GM19239 (cell line): Measurements from ENCODE around the gene CEP85L.
"Not testable (repeated sequence)": the region's sequence is repeated elsewhere in the genome, so short reads cannot be mapped to it uniquely, and the experiment has no call there.

ENCODE experiments used
- DNase-seq: peaks from one replicate; pipeline ENCODE4 v3.0.0; 2011; ENCODE audit warnings: low spot score; ENCODE audit not compliant: insufficient read length
- FAIRE-seq: peaks from 2 replicates; lab custom pipeline; 2011; peaks lifted over from hg19 to GRCh38; lab: Jason Lieb, UNC

Gene CEP85L

DNA sequence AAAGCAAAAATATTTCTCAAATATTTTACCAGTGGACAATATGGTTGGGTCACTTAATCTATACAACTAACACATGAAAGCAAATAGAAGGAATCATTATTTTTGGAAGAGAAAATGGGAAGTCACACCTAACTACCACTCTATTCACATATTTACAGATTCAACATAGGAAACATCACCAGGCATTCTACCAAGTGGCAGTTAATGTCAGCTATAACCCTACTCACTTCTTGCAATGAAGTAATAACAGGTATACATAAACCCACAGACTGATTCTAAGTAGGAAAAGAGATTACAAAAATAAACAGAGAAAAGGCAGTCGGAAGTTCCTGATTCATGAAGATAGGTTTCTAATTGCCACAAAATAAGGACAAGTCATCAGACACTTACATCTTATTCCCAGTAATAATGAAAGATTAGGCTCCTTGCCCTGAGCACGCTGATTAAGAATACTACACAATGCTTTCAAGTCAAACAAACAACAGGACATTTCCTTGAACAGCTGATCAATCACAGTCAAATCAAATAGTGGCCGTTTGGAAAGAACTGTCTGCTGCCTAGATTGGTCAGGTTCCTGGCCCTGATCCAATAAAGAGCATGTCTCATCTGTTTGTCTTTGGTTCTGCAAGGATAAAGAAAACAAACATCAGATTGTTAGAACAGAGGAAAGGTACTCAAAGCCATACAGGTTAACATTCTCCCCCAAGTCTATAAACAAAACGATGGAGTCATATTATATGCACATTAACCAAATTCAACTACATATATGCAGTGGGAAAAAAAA lies 182.5 kb downstream of the CEP85L start:
- FAIRE-seq = no peak

DNA sequence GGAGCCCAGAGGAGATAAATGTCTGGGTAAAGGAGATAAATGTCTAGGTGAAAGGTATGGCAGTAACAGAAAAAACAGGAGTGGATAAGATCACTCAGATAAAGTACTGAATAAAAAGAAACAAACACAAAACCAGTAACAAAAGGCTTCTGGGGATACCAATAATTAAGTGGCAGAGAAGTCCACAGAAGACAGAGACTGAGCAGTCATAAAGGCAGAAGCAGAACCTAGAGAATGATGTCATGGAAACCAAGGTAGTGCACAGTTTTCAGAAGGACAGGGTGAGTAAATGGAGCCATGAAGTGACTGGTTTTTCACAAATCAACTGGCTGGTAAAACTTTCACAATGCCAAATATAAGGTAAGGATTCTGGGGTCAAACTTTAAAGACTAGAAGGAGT lies 184.2 kb downstream of the CEP85L start:
- DNase-seq = no peak
- FAIRE-seq = no peak

More for the DNA sequence above, 182.5 kb downstream of the CEP85L start:
- no peak for DNase-seq

DNA sequence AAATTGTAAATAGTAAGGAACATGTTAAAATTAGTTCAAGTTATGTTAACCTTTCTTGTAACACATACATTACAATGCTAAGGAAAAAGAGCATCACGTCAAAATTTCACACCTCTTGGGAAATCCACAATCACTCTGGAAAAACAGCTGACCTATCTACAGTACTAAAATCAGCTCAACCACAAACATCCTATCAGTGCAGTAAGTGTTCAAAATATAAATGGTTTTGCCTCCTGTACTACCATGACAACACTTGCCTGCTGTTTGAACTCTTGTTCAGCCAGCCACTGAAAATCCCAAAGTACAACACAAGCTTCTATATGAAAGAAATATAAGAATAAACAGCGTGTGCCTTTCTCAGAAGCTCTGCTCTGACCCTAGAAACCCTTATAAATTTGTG lies 186.8 kb downstream of the CEP85L start:
- no peak for FAIRE-seq
- DNase-seq = no peak

DNA sequence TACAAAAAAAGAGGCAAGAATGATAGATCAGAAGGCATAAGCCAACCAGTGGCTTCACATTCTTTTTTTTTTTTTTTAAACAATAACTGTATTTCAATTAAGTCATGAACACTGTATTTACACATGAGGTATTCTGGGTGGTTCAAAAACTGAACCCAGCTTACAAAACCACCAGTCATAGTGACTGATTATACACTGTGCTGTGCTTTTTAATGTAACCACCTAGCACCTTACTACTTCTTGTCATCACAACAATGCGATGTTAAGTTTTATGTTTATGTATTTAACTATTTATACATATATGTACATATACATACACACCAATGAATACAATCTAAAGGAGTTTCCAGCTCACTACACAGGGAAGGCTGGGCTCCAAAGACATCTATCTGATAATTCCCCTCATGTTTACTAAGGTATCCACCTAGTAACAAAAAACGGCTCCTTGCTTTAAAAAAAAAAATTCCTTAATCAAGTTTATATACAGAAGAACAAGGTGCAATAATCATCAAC lies 190.4 kb downstream of the CEP85L start:
- no peak for FAIRE-seq
- DNase-seq = no peak

DNA sequence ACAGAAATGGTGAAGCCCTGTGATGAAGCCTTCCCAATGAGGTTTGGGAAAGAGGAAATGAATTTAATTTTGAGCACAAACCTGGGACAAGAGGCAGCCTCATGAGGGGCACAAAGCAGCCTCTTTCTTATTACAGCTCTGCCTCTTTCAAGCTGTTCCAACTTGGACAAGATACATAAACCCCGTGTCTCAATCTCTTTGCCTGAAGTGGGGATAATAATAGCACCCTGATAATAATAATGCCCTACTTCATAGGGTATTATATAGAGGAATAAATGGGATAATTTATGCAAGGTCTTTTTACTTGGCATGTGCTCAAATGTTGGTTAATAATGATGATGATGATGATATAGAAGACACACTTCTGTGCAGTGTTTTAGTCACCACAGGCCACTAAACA lies 194.4 kb downstream of the CEP85L start:
- FAIRE-seq = no peak

DNA sequence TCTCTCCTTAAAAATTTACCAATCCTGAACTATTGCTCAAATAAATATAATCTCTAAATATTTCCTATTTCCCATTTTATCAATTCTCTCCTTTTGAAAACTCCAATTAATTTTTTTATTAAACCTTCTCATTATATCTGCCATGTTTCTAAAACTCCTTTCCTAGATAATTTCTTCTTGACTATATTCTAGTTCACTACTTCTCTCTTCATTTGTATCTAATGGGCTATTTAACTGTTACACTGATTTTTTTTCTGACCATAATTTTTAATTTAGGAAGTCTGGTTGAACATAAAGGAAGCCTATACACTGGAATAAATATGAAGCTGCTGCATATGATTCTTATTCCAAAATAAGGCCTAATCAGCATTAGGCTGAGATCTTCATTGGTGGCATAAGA lies 199.6 kb downstream of the CEP85L start:
- no peak for DNase-seq
- FAIRE-seq = no peak

More for the DNA sequence above, 194.4 kb downstream of the CEP85L start:
- DNase-seq = no peak

DNA sequence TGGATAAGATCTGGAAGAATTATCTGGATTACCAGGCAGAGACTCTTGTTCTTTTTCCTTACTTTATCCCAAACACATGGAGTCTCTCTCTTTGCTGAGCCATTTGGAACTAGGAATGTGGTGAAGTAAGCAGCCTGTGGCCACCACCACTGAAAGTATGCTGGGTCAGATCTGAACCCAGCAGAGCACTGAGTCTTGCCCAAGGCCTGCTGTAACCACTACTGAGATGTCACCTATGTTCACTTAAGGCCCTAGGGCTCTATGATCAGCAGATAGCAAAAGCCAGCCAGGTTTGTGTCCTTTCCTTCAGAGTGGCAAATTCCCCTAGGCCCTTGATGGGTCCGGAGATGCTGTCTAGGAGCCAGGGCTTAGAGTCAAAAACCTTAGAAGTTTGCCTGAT lies 206.6 kb downstream of the CEP85L start:
- no peak for FAIRE-seq
- no peak for DNase-seq

DNA sequence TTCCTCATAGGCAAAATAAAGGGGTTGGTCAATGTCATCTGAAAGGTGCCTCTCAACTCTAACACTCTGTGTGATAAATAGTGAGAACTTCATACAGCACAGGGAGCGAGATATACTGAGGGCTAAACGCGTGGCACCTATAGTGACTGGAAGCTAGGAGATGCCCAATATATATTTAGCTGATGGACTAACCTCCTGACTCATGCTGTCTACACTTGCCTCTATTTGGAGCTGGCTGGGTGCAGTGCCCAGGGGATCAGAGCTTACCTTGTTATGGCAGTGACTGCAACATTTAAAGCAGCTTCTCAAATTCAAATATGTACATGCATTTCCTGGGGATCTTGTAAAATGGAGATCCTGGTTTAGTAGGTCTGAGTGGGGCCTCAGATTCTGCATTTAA lies 214.9 kb downstream of the CEP85L start:
- DNase-seq = no peak
- FAIRE-seq = no peak

DNA sequence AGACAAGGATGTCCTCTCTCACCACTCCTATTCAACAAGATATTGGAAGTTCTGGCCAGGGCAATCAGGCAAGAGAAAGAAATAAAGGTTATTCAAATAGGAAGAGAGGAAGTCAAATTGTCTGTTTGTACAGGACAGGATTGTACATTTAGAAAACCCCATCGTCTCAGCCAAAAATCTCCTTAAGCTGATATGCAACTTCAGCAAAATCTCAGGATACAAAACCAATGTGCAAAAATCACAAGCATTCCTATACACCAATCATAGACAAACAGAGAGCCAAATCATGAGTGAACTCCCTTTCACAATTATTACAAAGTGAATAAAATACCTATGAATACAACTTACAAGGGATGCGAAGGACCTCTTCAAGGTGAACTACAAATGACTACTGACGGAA lies 217.2 kb downstream of the CEP85L start:
- FAIRE-seq, DNase-seq: not testable (repeated sequence)

DNA sequence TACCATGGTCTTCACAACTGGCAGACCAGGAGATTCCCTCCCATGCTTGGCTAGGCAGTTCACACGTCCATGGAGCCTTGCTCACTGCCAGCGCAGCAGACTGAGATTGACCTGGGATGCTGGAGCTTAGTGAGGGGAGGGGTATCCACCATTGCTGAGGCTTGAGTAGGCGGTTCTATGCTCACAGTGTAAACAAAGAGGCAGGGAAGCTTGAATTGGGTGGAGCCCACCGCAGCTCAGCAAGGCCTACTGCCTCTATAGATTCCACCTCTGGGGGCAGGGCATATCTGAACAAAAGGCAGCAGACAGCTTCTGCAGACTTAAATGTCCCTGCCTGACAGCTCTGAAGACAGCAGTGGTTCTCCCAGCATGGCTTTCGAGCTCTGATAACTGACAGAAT lies 230.1 kb downstream of the CEP85L start:
- DNase-seq, FAIRE-seq: not testable (repeated sequence)

DNA sequence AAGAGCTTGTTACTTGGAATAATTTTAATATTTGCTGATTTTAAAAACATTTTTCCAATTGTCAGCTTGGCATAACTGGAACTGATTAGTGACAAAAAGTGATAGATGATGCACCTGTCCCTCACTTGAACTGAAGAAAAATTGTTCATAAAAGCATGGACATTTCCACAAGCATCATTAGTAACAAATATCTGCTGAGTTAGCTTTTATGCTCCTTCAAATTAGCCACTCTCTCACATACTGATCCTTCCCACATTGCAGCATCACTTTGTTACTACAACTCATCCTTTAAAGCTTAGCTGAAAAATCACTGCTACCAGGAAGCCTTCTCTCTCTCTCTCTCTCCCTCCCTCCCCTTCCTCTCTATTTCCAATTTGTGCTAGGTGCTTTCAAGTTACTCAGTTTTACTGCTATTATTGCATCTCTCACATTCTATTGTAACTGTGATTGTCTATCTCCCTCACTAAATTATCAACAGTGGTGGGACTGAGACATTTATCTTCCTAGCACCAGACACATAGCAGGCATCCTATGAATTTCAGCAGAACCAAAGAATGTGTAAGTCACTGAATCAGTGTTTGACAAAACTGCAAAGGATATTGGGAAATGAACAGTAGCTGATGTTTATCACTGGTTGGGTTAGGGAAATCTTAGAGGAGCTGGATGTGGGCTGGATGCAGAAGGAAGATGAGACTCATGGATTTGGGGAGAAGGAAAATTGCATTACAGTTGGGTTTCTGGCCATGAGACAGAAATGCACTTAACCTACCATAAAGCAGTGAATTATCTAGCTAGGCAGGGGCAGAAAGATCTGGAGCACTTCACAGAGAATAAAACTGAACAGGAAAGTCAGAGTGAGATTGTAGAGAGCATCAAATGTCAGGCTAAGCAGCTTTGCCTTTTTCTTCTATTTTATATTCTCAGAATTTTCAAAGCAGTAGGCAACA lies 231.7 kb downstream of the CEP85L start:
- FAIRE-seq = no peak
- no peak for DNase-seq
